HG03439 (cell line): ENCODE results near the gene VOPP1.
"Not testable (repeated sequence)": the region's sequence is repeated elsewhere in the genome, so short reads cannot be mapped to it uniquely, and the experiment has no call there.

Experiments
- ATAC-seq: cut with Tn5 transposase; IDR thresholded peaks from one replicate; pipeline ENCODE4 v1.9.1; 2021; ENCODE audit warnings: mild to moderate bottlenecking, moderate library complexity; ENCODE audit not compliant: unreplicated experiment

The VOPP1 gene, protein sequence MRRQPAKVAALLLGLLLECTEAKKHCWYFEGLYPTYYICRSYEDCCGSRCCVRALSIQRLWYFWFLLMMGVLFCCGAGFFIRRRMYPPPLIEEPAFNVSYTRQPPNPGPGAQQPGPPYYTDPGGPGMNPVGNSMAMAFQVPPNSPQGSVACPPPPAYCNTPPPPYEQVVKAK

DNA sequence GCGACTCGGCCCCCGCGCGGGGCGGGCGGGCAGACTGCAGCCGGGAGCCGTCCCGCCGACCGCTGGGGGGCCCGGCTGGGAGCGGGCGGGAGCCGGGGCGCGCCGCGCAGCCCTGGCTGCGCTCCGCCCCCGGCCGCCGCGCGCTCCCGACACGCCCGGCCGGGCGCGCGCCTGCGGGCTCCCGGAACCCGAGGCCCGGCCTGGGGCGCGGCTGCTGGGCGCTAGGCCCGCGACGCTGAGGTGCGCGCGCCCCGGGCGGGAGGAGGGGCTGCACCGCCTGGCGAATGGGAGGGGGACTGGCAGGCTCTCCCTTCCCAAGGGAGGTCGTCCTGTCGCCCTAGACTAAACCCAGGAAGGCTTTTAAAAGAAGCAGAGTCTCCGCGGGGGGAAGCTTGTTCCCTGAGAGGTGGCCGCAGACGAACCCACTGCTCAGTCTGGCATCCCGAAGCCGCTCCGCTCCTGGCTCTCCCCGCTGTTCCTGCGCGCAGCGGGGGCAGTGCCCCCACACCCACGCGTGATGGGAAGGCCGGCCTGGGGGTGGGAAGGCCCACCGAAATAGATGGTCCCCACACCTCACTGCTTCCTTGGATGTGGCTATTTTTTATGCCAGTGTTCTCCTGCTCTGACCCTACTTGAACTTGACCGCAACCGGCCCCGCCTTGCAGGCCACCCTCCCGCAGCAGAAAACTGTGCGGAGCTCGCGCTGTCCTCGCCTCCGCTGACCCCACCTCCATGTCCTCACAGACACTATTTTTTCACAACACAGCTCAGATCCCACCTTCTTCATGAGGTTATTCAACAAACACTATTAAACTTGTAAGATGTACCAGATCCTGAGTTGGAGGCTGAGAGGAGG is at the start of gene VOPP1:
VOPP1 (minus strand) TSS at position 125 of the 856 bp plus-strand sequence. CDS start 178 bp downstream, outside the sequence.
- ATAC-seq, result peak; percentile 43

DNA sequence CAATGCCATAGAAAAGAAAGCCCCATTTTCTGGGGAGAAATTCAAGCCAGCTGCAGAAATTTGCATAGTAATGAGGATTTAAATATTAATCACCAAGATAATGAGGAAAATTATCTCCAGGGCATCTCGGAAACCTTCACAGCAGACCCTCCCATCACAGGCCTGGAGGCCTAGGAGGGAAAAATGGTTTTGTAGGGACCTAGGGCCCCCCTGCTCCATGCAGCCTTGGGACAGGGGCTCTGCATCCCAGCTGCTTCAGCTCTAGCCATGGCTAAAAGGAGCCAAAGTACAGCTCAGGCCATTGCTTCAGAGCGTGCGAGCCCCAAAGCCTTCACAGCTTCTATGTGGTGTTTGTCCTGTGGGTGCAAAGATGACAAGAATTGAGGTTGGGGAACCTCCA is 46.6 kb upstream of the VOPP1 start:
- no peak for ATAC-seq

DNA sequence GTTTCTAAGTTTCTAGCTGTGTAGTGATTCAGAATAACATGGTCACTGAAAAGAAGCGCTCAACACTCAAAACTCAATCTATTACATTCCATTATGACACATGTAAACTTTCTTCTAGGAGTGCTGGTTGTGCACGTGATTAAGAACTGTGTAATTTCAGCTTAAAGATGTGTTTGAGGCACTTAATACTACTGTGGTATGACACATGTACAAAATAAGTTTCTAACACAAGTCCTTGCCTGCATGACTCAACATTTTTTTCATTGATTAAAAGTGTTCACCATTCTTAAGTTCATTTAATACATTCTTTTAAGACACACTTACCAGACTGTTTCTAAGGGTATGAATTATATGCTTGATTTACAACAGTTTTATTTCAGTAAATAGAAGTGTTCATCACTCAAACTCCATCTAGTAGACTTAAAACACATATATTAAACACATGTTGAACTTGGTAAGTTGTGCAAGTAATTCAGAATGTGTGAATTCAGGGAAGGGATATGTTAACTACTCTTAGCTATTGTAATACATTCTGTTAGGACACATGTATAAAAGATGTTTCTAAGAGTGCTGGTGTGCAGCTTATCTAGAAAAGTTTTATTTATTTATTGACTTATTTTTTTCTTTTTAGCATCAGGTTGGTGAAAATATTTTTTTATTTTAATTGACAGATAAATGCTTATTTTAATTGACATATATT is 42.2 kb upstream of the VOPP1 start:
- ATAC-seq, result not testable (repeated sequence)

DNA sequence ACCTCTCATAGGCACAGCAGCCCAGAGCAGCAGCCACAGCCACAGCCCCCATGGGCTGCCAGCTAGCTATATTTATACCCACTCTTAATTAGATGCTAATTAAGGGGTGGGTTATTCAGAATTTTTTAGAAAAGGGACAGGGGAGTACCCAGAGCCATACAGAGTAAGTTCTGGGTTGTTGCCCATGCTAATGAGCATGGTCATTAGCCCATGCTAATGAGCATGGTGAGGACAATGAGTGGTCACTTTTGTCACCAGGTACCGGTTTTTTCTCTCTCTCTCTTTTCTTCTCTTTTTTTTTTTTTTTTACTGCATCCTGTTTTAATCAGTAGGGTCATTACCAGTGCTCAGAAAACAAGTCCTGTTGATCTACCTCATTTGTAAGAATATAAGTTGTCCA is 37.4 kb upstream of the VOPP1 start:
- not testable (repeated sequence) for ATAC-seq

DNA sequence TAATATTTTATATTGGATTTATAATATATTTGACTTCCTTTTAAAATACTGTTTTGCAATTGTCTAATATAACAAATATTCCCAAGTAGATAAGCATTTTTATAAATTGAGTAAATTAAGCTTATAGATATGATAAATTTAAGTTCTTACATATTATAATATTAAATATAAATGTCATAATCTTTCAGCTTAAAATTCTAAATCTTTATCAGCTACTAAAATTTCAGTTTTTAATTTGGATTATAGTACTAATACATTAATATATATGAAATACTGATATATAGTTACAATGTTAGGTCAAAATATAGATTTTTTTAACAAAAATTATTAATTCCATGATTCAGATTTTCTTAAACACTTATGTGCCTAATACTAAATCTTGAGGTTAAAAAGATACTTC is 33.4 kb upstream of the VOPP1 start:
- not testable (repeated sequence) for ATAC-seq

DNA sequence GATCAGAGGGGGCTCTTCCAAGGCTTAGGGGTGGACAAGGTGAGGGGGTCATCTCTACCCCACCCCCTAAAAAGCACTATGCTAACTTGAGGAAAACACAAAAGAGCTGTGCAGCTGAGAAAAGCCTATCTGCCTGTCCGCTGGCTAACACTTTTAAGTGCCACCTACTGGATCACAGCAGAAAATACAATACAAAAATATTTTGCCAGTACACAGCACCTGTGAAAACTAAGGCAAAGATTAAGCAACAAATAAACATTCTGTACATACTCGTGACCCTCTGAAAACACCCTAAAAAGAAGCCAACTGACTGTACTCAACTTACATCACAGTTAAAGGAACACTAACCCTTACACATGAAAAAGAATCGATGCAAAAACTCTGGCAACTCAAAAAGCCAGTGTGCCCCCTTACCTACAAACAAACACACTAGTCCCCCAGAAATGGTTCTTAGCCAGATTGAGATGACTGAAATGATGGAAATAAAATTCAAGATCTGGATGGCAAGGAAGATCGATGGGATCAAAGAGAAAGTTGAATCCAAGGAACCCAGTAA is 25.7 kb upstream of the VOPP1 start:
- peak; percentile 59 for ATAC-seq

DNA sequence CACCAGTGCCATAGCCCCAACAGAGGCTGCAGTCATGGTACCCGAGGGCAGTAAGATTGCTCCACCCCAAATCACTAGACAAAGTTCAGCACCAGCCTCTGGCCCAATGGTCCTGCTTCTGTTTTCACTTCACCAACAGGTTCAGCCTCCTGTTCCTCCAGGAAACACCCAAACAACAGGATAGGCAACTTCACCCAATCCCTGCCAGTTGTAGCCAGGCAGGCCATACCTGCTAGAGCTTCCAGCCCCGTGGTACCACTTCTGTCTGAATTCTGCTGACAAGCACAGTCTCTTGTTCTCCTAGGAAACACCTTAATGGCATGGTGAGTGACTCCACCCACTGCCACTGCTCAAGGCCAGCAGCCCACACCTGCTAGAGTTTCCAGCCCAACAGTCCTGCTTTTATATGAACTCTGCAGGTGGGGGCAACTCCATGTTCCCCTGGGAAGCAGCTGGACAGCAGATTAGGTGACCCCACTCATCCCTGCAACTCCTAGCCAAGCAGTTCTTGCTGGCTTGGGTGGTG is 25.0 kb upstream of the VOPP1 start:
- not testable (repeated sequence) for ATAC-seq

DNA sequence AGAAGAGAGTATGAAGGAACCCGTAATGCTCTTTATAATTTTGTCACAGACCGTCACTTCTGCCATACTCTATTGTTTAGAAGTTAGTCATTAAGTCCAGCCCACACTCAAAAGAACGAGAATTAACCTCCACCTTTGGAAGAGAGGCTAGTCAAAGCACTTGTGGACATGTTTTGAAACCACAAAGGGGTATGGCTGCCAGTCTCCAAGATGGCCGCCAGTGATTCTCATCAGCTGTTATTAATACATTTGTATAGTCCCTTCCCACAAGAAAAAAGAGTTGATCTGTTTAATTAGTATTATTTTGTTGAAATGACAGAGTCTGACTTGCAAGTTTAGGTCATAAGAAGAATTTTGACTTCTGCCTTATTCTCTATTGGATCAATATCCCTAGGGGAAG is 23.2 kb upstream of the VOPP1 start:
- ATAC-seq, result no peak

DNA sequence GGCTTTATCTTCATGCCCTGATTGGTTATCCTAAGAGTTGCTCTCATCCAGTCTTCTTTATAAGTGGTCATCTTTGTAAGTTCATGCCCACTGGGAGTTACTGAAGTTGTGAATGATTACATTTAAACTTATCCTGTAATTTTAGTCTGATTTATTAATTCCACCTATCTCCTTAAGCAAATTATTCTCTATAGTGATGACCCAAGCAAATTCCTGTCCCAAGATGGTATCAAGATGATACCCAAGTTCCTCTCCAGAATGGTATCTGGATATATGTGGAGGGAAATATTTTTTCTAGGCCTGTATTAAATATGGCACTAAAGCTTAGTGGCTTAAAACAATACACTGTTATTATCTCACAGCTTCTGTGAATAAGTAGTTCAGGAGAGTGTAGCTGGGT is 22.6 kb upstream of the VOPP1 start:
- ATAC-seq, result no peak

DNA sequence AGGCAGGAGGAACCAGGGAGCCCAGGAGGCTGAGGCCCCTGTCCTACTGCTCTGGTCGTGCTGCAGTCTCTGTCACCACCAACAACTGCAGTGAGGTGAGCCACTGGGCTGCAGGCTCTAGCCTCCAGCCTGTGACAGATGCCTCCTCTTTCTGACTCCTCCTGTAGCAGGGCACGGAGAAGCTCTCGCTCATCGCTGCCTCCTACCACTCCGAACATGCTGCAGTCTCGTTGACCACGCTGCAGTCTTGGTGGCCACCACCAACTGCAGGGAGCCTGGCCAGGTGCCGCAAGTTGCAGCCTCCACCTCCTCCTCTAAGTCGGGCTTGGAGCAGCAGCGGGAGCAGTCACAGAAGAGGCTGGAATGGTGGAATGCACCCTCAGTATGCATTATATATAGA is 22.1 kb upstream of the VOPP1 start:
- ATAC-seq, result no peak

DNA sequence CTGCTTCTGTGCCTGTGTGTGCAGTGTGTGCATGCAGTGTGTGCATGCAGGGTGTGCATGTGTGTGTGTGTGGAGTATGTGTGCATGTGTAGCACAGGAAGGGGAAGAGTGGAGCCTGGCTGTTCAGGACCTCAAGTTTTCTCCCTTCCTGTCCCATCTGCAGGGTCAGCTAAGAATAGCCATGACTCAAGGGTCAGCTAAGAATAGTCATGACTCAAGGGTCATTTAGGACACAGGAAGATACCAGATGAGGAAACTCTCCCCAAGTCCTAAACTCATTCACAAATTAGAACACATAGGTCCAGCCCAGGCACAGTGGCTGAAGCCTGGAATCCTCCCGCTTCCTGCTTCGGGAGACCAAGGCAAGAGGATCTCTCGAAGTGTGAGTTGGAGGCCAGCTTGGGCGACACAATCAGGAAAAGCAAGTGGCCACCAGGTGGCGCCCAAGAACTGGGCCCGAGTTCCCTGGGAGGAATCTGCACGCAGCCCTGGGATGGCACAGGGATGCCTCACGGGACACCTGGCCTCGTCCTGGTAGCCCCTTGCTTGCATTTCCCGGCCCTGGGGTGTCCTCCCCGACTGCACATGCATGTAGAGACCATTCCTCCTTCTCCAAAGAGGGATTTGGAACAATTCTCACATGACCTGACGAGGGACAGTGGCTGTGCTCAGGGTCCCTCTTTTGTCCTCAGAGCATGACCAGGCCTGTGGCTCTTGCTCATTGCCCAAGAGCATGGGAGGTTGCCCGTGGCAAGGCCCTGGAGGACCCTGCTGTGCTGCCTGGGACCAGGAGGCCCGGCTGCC is 21.4 kb upstream of the VOPP1 start:
- peak; percentile 58 for ATAC-seq

DNA sequence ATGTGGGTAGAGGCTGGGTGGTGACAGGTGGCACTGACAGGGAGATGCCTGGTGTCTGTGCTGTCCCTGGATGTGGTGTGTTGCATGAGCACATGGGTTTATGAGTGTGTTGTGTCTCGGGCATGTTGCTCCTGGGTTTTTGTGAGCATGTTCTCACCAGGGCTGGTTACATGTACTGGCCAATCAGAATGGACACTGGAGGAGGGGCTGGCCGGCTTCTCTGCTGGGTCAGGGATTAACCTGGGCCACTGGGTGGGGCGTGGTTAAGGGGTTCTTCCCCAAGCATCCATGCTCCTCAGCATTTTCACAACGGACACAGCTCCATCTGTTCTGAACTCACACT is 20.8 kb upstream of the VOPP1 start:
- ATAC-seq, result no peak

DNA sequence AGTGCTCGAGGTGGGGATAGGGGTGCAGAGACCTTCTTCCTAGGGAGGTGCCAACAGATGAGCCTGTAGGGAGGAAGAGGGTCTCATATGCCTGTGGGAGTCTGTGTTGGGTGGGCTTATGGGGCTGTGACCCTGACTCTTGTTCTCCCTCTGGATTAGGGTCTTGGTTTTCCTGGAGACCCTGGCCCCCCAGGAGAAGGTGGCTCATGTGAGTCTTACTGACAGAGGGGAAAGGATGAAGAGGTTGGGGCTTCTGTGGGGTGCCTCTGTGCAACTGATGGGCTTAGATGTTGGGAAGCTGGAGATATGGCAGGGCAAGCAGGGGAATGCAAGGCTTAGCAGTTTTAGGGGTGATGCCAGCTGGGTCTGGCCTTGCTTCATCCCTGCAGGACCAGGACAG is 20.2 kb upstream of the VOPP1 start:
- ATAC-seq, result no peak

DNA sequence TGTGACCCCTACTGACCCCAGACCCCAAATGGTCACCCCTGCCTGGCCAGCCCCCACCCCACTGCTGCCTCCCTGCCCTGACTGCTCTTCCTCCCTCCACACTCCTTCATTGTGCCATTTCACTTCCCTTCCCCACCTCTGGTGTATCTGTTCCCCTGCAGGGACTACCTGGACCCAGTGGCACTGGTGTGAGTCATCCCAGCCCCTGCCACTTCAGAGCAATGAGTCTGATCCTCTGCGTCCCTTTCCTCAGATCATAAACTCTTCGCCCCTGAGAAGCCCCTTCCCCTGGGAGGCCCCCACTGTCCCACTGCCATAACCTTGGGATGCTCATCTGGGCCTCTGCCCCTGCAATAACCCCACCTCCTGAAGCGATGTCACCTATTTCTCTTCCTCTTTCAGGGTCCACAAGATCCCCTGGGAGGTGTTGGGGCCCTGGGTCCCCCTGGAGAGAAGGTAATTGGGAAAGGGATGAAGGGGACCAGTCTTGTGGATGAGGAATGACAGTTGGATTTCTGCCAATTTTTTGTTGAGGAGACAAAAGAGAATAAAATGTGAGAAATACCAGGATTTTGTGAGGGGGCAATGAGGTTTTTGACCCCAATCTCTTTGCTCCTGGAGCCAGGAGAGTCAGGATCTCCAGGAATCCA is 19.1 kb upstream of the VOPP1 start:
- ATAC-seq, result no peak

DNA sequence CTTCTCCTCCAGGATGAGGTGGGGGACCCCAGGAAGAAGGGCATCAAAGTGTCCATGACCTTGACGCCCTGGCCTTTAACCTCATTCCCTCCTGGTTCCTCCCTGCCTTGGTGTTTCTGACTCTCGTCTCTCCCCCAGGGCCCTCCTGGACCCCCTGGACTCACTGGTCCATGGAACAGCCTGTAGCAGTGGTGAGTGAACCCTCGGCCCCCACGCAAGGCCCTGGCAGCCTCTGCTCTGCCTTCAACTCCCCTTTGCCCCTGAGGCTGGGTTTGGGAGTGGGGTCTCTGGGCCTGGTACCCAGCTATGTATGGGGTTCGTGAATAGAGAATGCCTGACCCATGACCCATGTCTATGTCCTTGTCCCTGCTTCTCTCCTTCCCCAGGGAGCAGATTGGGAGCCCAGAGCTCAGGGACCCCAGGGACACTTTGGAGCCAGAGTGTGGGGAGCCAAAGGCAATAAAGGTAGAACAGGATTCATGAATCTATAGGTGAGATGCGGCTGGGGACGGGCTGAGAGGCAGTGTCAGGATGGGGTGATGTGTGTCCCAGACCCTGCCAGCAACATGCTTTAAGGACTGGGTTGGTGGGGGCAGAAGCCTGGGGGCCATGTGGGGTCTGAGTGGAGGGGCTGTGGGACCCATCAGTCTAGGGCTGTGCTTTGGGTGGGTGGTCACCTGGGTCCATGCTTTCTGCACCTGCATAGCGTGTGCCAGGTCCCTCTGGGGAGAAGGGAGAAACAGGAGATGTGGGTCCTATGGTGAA is 18.4 kb upstream of the VOPP1 start:
- no peak for ATAC-seq

DNA sequence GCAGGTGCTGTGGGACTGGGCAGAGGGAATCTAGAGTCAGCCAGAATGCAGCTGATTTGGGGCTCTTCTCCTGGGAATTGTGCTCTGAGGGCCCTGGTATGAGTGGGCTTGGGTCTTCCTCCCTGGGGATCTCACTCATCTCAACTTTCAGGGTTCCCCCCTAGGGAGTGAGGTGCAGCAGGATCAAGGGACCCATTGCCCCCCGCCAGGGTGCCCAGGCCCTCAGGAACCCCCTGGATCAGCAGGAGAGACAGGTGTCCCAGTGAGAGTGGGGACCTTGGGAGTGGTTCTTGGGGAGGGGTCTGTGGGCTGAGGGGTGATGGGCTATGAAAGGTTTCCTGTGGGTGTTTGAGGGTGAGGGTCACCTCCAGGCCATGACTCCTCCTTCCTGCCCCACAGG is 17.6 kb upstream of the VOPP1 start:
- no peak for ATAC-seq

DNA sequence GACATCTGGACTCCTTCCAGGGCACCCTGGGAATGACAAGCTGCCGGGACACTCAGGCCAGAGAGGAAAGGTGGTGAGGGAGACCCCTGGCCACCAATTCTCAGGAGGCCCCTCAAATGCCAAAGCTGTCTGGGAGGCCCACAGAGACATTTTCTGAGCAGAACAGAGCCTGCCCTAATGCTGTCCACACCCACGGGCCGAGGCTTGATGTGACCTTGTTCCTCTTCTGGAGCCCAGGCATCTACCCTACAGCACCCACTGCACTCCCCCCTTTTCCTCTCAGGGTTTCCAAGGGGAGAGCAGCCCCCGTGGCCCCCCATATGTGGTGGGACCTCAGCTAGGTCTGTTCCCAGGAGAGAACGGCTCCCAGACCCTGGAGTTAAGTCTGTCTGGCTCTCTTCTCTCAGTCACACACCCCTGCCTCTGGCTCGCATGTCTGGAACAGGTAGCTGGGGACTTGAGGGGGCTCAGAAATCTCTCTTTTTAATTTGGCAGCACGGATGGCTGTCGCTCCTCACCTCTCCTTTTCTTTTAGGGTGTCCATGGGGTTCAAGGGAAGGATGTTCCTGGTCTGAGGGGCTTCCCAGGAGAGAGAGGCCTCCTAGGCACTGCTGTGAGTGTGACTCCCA is 16.8 kb upstream of the VOPP1 start:
- no peak for ATAC-seq

DNA sequence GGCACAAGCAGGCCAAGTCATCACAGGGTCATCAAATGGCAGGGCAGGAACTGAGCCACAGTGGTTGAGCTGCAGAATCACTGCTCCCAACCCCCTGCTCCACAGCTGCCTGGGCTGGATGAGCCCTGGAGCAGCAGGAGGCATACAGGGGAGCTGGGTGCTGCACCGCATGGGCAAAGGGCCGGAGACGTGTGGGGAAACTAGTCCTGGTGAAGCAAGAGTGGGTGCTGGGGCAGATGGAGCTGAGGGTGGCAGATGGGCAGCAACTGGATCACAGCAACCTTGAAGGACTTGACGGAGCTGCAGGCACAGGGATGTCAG is 16.0 kb upstream of the VOPP1 start:
- ATAC-seq, result no peak
